Esophagus muscularis mucosa (tissue), 3 donors: ENCODE data around the gene HACD2.

Experiments used
- CTCF ChIP-seq, 3 experiments: fragments of 200-600 bp in 2 of 3; fragments of 450-650 bp in 1 of 3; sonication (generic) in 2 of 3; IDR thresholded peaks; one replicate each; pipeline ENCODE4 v1.5.1; 2017 to 2019; ENCODE audit warnings: antibody characterized with exemption in 3 of 3, mild to moderate bottlenecking in 2 of 3, moderate library complexity in 1 of 3
- POLR2AphosphoS5 ChIP-seq, 2 donors: sonication (generic); formaldehyde crosslinking; IDR thresholded peaks; one replicate each; pipeline ENCODE4 v1.6.1; 2017; ENCODE audit warnings: antibody characterized with exemption in 2 of 2

DNA sequence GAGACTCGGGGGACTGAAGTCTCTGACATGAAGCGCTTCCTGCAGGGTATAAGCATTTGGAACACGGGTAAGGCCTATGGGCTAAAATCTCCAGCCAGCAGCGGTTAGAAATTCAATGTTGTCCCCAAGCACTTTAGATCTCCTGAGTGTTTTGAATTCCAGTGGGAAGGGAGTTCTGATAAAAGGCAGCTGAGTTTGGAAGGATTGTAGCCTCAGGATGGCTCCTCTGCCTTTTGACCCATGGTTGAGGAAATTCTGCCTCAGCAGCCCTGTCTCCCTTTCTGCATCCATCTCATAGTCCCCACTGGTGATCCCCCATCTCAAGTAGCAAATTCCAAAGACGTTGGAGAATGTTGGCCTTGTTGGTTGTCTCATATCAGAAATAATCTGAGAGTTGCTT, 24.2 kb upstream of the HACD2 start:
- no peak for TF ChIP-seq CTCF (IDR thresholded peaks at IDR 0.05)
- peak in 1 of 2 donors; percentile 28 for TF ChIP-seq POLR2AphosphoS5 (IDR thresholded peaks at IDR 0.05)
